ENCODE data around the gene CENPW.

CENPW gene

GRCh38 chr6:126339796-126340609 lies at the start of gene CENPW:
Gene CENPW, plus strand, starts transcription at chr6:126340115. Its CDS starts 159 bp downstream, at chr6:126340274.
- peak; percentile 95 for FAIRE-seq

- no peak for FAIRE-seq
Observed at GRCh38 chr6:126293891-126294524, 45.9 kb upstream of the CENPW start.

GRCh38 chr6:126300126-126300525 lies 39.8 kb upstream of the CENPW start:
- no peak for FAIRE-seq

- FAIRE-seq = no peak
Observed at GRCh38 chr6:126300735-126301134, 39.2 kb upstream of the CENPW start.

- no peak for FAIRE-seq
Observed at GRCh38 chr6:126302191-126302590, 37.7 kb upstream of the CENPW start.

- FAIRE-seq = no peak
Observed at GRCh38 chr6:126307849-126308248, 32.1 kb upstream of the CENPW start.

GRCh38 chr6:126308362-126308761 lies 31.6 kb upstream of the CENPW start:
- no peak for FAIRE-seq

- no peak for FAIRE-seq
Observed at GRCh38 chr6:126312013-126312665, 27.8 kb upstream of the CENPW start.

GRCh38 chr6:126313941-126314340 lies 26.0 kb upstream of the CENPW start:
- no peak for FAIRE-seq

GRCh38 chr6:126318797-126319196 lies 21.1 kb upstream of the CENPW start:
- FAIRE-seq = no peak

GRCh38 chr6:126333729-126334128 lies 6.2 kb upstream of the CENPW start:
- no peak for FAIRE-seq

GRCh38 chr6:126335210-126335609 lies 4.7 kb upstream of the CENPW start:
- FAIRE-seq = no peak

GRCh38 chr6:126337323-126337722 lies 2.6 kb upstream of the CENPW start:
- FAIRE-seq = no peak

- FAIRE-seq = no peak
Observed at GRCh38 chr6:126341126-126341525, 1.2 kb downstream of the CENPW start.

- FAIRE-seq = no peak
Observed at GRCh38 chr6:126344181-126344580, 4.3 kb downstream of the CENPW start.

GRCh38 chr6:126351960-126352359 lies 12.0 kb downstream of the CENPW start:
- no peak for FAIRE-seq

- peak; percentile 25 for FAIRE-seq
Observed at GRCh38 chr6:126352514-126352913, 12.6 kb downstream of the CENPW start.

GRCh38 chr6:126356526-126356925 lies 16.6 kb downstream of the CENPW start:
- no peak for FAIRE-seq

GRCh38 chr6:126359936-126360537 lies 20.1 kb downstream of the CENPW start:
- no peak for FAIRE-seq

- FAIRE-seq = no peak
Observed at GRCh38 chr6:126361832-126362440, 22.0 kb downstream of the CENPW start.

- FAIRE-seq = no peak
Observed at GRCh38 chr6:126367849-126368248, 27.9 kb downstream of the CENPW start.

- FAIRE-seq = no peak
Observed at GRCh38 chr6:126372626-126373025, 32.7 kb downstream of the CENPW start.

GRCh38 chr6:126373344-126373743 lies 33.4 kb downstream of the CENPW start:
- no peak for FAIRE-seq
